ENCODE results near the gene PODNL1.
A peak's percentile ranks its signal among the peaks of the same experiment; 100 is the strongest.

Gene PODNL1

GRCh38 chr19:13959962-13960862 is 22.0 kb upstream of the PODNL1 start:
- FAIRE-seq: no peak
- peak; percentile 64 for DNase-seq (ENCODE audit: insufficient read length, low spot score)
- no peak for TF ChIP-seq TAF1 (IDR thresholded peaks at IDR 0.05; ENCODE audit: low read depth, low read length)
- TF ChIP-seq POU2F2 (IDR thresholded peaks at IDR 0.05; ENCODE audit: low read depth, low read length): no peak
- TF ChIP-seq SPI1 (IDR thresholded peaks at IDR 0.05; ENCODE audit: low read depth, low read length): no peak

GRCh38 chr19:13959141-13959961 is 21.1 kb upstream of the PODNL1 start:
- TF ChIP-seq PAX5 (IDR thresholded peaks at IDR 0.05; ENCODE audit: insufficient read depth, low read length, severe bottlenecking): no peak
- TF ChIP-seq POLR2AphosphoS5 (IDR thresholded peaks at IDR 0.05; ENCODE audit: low read depth, low read length): no peak
- no peak for TF ChIP-seq POU2F2 (IDR thresholded peaks at IDR 0.05; ENCODE audit: low read depth, low read length)
- no peak for TF ChIP-seq POLR2A (IDR thresholded peaks at IDR 0.05; ENCODE audit: low read depth, low read length)
- no peak for TF ChIP-seq SPI1 (IDR thresholded peaks at IDR 0.05; ENCODE audit: low read depth, low read length)
- TF ChIP-seq TAF1 (IDR thresholded peaks at IDR 0.05; ENCODE audit: low read depth, low read length): no peak
- FAIRE-seq (no peak), DNase-seq (ENCODE audit: insufficient read length, low spot score) (no peak)

- DNase-seq (ENCODE audit: insufficient read length, low spot score) (no peak), FAIRE-seq (no peak)
- TF ChIP-seq PAX5 (IDR thresholded peaks at IDR 0.05; ENCODE audit: insufficient read depth, low read length, severe bottlenecking) (no peak), SPI1 (IDR thresholded peaks at IDR 0.05; ENCODE audit: low read depth, low read length) (no peak), POU2F2 (IDR thresholded peaks at IDR 0.05; ENCODE audit: low read depth, low read length) (no peak), POLR2A (IDR thresholded peaks at IDR 0.05; ENCODE audit: low read depth, low read length) (no peak), POLR2AphosphoS5 (IDR thresholded peaks at IDR 0.05; ENCODE audit: low read depth, low read length) (no peak), TAF1 (IDR thresholded peaks at IDR 0.05; ENCODE audit: low read depth, low read length) (no peak)
Observed at GRCh38 chr19:13958043-13958442, 19.8 kb upstream of the PODNL1 start.

GRCh38 chr19:13957051-13957450 is 18.8 kb upstream of the PODNL1 start:
- DNase-seq (ENCODE audit: insufficient read length, low spot score): no peak
- FAIRE-seq: no peak
- TF ChIP-seq POLR2AphosphoS5 (IDR thresholded peaks at IDR 0.05; ENCODE audit: low read depth, low read length): no peak
- no peak for TF ChIP-seq SPI1 (IDR thresholded peaks at IDR 0.05; ENCODE audit: low read depth, low read length)
- TF ChIP-seq PAX5 (IDR thresholded peaks at IDR 0.05; ENCODE audit: insufficient read depth, low read length, severe bottlenecking): no peak
- TF ChIP-seq TAF1 (IDR thresholded peaks at IDR 0.05; ENCODE audit: low read depth, low read length): no peak
- no peak for TF ChIP-seq POU2F2 (IDR thresholded peaks at IDR 0.05; ENCODE audit: low read depth, low read length)
- TF ChIP-seq POLR2A (IDR thresholded peaks at IDR 0.05; ENCODE audit: low read depth, low read length): no peak

- no peak for FAIRE-seq
Observed at GRCh38 chr19:13956365-13956744, 18.1 kb upstream of the PODNL1 start.

GRCh38 chr19:13955662-13956364 is 17.6 kb upstream of the PODNL1 start:
- DNase-seq (ENCODE audit: insufficient read length, low spot score) (no peak), FAIRE-seq (no peak)

More at GRCh38 chr19:13956365-13956744, 18.1 kb upstream of the PODNL1 start:
- TF ChIP-seq SPI1 (IDR thresholded peaks at IDR 0.05; ENCODE audit: low read depth, low read length): no peak
- no peak for DNase-seq (ENCODE audit: insufficient read length, low spot score)

GRCh38 chr19:13954185-13954584 is 16.0 kb upstream of the PODNL1 start:
- FAIRE-seq (no peak), DNase-seq (ENCODE audit: insufficient read length, low spot score) (no peak)

More at GRCh38 chr19:13955662-13956364, 17.6 kb upstream of the PODNL1 start:
- TF ChIP-seq POLR2A (IDR thresholded peaks at IDR 0.05; ENCODE audit: low read depth, low read length) (no peak), SPI1 (IDR thresholded peaks at IDR 0.05; ENCODE audit: low read depth, low read length) (no peak)

GRCh38 chr19:13952931-13953531 is 14.8 kb upstream of the PODNL1 start:
- DNase-seq (ENCODE audit: insufficient read length, low spot score): no peak
- FAIRE-seq: no peak
- TF ChIP-seq PAX5 (IDR thresholded peaks at IDR 0.05; ENCODE audit: insufficient read depth, low read length, severe bottlenecking) (no peak), TAF1 (IDR thresholded peaks at IDR 0.05; ENCODE audit: low read depth, low read length) (no peak), POU2F2 (IDR thresholded peaks at IDR 0.05; ENCODE audit: low read depth, low read length) (no peak), SPI1 (IDR thresholded peaks at IDR 0.05; ENCODE audit: low read depth, low read length) (no peak), POLR2AphosphoS5 (IDR thresholded peaks at IDR 0.05; ENCODE audit: low read depth, low read length) (no peak), POLR2A (IDR thresholded peaks at IDR 0.05; ENCODE audit: low read depth, low read length) (no peak)

More at GRCh38 chr19:13954185-13954584, 16.0 kb upstream of the PODNL1 start:
- no peak for TF ChIP-seq POU2F2 (IDR thresholded peaks at IDR 0.05; ENCODE audit: low read depth, low read length)
- TF ChIP-seq POLR2A (IDR thresholded peaks at IDR 0.05; ENCODE audit: low read depth, low read length): no peak
- no peak for TF ChIP-seq TAF1 (IDR thresholded peaks at IDR 0.05; ENCODE audit: low read depth, low read length)
- no peak for TF ChIP-seq SPI1 (IDR thresholded peaks at IDR 0.05; ENCODE audit: low read depth, low read length)
- TF ChIP-seq PAX5 (IDR thresholded peaks at IDR 0.05; ENCODE audit: insufficient read depth, low read length, severe bottlenecking): no peak
- TF ChIP-seq POLR2AphosphoS5 (IDR thresholded peaks at IDR 0.05; ENCODE audit: low read depth, low read length): no peak

Measured in GM12891 (cell line).